ENCODE results near the gene SLC25A6.
"Not testable (repeated sequence)": the region's sequence is repeated elsewhere in the genome, so short reads cannot be mapped to it uniquely, and the experiment has no call there.

SLC25A6 gene

DNA sequence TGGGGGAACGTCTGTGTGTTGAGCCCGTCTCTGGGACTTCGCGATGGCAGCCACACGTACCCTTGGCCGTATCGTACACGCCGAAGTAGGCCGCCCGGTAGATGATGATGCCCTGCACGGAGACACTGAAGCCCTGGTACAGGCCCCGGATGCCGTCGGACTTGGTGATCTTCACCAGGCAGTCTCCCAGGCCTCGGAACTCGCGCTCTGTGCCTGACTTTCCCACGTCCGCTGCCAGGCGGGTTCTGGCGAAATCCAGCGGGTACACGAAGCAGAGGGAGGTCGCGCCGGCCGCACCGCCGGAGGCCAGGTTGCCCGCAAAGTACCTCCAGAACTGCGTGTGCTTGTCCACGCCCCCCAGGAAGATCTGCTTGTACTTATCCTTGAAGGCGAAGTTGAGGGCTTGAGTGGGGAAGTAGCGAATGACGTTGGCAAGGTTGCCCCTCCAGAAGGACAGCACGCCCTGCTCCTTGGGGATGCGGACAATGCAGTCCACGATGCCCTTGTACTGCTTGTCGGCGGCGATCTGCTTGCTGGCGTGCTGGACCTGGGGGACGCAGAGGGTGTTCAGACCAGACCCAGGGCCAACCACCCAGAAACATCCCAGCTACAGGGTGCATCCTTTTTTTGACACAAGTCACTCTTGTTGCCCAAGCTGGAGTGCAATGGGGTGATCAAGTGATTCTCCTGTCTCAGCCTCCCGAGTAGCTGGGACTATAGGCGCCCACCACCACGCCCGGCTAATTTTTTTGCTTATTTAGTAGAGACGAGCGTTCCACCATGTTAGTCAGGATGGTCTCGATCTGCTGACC is 2.5 kb downstream of the SLC25A6 start:
- DNase-seq = no peak

DNA sequence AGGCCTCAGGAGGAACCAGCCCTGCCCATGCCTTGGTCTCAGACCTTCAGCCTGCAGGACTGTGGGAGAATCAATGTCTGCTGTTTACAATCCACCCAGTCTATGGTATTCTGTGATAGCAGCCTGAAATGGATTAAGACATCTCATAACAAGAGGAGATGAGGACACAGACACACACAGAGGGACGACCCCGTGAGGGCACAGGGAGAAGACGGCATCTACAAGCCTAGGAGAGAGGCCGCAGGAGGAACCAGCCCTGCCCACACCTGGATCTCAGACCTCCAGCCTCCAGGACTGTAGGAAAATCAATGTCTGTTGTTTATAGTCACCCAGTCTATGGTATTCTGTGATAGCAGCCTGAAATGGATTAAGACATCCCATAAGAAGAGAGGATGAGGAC is 3.3 kb downstream of the SLC25A6 start:
- DNase-seq = no peak

DNA sequence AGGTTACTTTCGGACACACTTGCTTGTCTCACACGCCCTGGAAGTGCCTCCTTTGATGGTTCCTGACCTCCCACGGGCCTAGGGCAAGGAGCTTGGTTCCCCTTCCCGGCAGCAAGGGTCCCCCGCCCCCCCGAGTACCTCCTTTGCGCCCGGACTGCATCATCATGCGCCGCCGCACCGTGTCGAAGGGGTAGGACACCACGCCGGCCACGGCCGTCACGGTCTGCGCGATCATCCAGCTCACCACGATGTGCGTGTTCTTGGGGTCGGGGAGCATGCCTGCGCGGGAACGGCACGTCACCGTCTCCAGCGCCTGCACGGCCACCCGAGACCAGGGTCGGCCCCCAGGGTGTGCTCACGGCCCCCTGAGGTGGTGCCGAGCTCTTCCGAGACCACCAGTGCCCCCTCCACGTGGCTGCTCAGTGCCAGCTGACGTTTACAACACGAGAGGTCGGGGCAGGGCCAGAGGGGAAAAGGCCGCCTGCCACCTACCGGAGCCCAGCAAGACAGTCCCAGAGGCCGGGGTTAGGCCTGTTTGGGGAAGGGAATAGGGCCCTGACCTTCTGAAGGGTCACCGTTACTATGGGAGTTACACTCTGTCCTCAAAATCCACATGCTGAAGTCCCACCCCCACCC is 4.7 kb downstream of the SLC25A6 start:
- DNase-seq = no peak

DNA sequence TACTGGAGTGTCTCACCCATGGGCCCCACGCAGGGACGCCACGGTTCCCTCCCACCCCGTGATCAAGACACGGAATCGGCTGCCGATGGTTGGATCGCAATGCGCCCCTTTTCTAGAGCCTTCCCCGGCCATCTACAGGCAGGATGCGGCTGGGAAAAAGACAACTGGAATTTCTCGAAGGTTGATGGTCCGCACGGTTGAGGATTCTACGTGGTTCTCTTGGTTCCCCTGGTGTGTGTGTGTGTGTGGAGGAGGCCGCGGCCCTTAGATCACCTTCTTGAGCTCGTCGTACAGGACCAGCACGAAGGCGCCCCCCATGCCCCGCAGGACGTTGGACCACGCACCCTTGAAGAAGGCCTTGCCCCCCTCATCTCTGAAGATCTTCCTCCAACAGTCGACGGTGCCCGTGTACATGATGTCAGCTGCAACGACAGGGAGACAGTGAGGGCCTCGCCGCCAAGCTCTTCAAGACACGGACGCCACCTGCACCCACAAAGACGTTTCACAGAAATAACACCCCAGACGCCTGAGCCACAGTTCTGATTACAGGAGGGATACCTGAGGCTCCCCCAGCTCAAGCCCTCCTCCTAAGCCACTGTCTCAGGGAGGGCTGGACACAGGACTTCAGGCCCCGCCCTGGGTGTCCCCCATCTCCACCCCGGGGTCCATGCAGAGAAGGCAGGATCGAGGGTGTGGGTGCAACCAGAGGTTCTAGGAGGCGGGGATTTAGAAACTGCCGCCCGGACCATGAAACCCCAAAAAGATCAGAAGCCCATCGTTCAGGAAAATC is 5.4 kb downstream of the SLC25A6 start:
- DNase-seq = no peak

DNA sequence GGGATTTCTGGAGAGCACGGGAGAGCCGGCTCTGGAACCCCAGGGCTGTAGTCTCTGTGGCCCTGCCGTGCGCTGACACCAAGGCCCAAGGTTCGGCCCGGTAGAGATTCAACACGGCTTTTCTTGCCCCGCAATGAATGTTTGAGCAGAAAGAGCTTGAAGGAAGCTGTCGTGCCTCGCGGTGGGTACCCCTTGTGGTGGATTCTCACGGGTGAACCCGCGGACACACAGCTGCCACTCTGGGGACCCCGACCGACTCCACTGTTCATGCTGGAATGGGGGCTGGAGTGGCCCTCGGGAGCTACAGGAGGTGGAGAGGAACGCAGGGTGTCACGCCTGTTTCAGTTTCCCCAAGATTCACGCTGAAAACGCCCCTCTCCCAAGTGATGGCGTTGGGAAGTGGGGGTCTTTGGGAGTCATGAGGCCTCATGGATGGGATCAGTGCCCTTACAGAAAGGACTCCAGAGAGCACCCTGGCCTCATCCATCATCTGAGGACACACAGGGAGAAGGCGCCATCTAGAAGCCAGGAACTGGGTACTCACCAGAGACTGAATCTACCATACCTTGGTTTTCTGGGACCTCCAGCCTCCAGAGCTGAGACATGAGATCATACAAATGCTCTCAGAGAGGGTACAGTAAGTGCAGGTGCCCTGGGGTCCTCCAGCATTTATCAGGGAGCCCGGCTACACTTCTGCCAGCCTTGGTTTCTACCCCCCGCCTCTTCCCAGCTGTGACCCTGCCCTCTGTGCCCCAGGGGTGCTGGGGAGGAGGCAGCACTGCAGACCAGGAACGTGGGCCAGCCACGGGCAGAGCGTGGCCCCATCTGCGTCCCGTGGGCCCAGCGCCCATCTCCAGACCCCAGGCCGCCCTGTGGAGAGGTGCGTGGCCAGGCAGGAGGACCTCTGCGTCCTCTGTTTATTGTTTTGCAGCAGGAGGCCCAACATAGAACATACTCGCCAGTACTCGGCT is 6.4 kb downstream of the SLC25A6 start:
- DNase-seq = no peak

DNA sequence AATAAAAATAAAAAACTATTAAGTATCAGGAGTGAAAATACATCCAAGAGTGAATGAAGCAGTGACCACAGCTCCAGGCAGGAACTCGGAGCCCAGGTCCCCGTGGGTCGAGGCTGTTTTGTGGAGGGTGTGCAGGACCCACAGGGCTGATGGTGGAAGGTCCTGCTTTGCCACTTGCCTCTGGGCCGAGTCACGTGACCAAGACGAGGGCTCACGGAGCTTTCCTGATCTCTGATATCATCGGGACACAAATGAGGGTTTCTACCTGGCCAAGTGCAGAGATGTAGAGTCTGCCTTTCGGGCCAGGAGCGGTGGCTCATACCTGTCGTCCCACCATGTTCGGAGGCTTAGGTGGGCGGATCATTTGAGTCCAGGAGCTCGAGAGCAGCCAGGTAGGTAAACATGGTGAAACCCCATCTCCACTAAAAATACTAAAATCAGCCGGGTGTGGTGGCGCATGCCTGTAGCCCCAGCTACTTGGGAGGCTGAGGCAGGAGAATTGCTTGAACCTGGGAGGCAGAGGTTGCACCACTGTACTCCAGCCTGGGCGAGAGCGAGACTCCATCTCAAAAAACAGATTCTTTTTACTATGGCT is 7.2 kb downstream of the SLC25A6 start:
- no peak for DNase-seq

DNA sequence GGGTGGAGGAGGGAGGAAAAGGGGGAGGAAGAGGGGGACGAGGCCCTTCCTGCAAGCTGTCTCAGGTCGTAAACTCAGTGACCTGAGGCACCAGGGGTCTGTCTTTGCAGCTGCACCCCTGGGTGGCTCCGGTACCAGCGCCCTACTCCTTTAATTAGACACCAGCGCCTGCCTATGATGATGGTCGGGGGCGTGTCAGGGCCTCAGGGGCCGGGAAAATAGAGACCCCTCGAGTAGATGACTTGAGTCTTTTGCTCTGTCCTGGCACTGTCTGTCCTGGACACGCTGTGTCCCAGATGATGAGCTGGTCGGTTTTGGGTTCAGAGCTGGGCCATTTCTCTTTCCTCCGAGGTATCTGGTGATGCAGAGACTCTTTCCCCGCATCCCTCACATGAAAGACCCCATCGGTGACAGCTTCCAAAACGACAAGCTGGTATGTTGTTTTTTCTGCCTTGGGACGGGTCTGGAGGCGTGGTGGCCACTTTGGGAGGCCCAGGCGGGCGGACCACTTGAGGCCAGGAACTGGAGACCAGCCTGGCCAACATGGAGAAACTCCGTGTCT is 11.2 kb downstream of the SLC25A6 start:
- DNase-seq = no peak

DNA sequence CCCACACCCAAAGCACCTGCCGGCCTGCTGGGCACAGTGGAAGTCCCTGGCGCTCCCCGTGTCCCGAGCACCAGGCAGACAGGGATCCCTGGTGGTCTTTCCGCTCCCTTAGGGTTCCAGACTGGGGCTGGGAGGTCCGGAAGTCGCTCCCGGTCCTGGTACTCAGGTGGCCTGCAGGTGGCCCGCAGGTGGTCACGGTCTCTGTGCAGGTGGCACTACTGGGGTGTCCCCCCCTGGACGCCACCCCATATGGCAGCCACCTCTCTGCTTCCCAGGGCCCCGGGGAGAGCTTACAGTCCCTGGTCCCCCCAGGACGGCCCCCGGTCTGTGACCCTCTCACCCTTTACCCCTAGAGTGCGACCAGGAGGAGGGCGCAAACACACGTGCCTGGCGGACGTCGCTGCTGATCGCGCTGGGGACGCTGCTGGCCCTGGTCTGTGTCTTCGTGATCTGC is 13.6 kb downstream of the SLC25A6 start:
- no peak for DNase-seq

DNA sequence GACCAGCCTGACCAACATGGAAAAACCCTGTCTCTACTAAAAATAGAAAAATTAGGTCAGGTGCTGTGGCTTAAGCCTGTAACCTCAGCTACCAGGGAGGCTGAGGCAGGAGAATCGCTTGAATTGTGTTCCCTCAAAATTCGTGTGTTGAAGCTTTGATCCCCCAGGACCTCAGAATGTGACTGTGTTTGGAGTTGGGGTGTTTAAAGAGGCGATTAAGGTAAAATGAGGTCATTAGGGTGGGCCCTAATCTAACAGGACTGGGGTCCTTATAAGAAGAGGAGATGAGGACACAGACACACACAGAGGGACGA is 23.6 kb downstream of the SLC25A6 start:
- no peak for DNase-seq

DNA sequence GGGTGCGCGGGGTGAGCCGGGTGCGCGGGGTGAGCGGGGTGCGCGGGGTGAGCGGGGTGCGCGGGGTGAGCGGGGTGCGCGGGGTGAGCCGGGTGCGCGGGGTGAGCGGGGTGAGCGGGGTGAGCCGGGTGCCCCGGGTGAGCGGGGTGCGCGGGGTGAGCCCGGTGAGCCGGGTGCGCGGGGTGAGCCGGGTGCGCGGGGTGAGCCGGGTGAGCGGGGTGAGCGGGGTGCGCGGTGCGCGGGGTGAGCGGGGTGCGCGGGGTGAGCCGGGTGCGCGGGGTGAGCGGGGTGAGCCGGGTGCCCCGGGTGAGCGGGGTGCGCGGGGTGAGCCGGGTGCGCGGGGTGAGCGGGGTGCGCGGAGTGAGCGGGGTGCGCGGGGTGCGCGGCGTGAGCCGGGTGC is 25.6 kb downstream of the SLC25A6 start:
- not testable (repeated sequence) for DNase-seq

DNA sequence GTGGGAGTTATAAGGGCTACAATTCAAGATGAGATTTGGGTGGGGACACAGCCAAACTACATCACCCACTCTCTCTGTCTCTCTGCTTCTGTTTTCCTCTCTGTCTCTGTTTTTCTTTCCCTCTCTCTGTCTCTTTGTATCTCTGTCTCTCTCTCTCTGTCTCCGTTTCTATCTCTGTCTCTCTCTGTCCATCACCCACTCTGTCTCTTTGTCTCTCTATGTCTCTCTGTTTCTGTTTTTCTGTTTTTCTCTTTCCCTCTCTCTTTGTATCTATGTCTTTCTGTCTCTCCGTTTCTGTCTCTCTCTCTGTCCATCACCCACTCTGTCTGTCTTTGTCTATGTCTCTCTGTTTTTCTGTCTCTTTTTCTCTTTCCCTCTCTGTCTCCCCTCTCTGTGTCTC is 30.0 kb downstream of the SLC25A6 start:
- DNase-seq = no peak

DNA sequence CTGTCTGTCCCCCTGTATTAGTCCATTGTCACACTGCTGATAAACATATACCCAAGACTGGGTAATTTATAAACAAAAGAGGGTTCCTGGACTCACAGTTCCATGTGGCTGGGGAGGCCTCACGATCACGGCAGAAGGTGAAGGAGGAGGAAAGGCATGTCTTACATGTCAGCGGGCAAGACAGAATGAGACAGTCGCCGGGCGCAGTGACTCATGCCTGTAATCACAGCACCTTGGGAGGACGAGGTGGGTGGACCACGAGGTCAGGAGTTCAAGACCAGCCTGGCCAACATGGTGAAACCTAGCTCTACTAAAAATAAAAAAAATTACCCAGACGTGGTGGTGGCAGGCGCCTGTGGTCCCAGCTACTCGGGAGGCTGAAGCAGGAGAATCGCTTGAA is 30.6 kb downstream of the SLC25A6 start:
- DNase-seq = no peak

DNA sequence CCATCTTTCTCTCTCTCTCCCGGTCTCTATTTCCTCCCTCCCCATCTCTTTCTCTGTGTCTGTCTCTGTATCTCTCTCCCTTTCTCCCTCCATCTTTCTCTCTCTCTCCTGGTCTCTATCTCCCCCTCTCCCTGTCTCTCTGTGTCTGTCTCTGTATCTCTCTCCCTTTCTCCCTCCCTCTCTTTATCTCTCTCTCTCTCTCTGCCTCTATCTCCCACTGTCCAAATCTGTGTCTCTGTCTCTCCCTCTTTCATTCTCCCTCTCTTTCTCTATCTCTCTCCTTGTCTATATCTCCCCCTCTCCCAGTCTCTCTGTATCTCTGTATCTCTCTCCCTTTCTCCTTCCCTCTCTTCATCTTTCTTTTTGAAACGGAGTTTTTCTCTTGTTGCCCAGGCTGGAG is 31.7 kb downstream of the SLC25A6 start:
- no peak for DNase-seq

DNA sequence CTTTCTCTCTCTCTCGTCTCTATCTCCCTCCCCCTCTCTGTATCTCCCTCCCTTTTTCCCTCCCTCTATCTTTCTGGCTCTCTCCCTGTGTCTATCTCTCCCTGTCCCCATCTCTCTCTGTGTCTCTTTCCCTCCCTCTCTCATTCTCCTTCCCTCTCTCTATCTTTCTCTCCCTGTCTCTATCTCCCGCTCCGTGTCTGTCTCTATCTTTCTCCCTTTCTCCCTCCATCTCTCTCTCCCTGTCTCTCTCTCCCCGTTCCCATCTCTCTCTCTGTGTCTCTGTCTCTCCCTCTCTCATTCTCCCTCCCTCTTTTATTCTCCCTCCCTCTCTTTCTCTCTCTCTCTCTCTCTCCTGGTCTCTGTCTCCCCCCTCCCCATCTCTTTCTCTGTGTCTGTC is 32.4 kb downstream of the SLC25A6 start:
- DNase-seq = no peak

DNA sequence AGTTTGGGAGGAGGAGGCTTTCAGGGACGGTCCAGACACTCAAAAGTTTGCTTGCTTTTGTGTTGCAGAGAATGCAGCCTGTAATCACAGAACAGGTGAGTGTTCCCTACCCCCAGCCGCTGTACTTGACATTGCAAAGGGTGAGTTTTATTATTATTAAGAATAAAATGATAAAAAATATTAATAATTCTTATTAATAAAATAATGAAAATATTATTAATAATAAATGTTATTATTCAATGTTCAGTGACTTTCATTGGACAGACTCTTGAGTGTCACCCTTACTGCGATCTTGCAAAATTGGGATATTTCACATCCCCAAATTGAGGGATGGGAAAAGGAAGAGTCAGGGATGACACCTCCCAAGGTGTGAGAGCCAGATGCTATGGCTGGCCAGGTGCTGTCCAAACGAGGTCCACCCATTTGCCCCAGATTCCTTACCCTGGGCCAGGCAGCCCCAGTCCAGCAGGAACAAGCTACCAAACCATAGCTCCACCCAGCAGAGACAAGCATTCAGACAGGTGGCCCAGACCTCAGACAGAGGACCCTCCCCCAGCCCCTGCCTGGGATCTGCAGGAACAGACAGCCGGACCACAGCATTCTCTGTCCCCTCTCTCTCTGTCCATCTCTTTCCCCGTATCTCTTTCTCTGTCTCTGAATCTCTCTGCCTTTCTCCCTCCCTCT is 33.0 kb downstream of the SLC25A6 start:
- no peak for DNase-seq

DNA sequence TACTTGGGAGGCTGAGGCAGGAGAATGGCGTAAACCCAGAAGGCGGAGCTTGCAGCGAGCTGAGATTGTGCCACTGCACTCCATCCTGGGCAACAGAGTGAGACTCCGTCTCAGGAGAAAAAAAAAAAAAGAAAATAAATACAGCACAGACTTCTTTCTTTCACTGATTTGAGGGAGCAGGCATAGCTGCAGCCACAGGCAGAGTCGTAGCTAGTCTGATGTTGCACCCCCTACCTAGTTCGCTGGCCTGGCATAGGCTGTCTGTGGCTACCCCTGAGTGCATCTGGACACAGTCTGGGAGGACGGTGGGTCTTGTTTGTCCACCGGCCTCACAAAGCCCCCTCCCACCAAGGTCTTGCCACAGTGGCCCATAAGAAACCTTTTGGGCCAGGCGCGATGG is 33.9 kb downstream of the SLC25A6 start:
- no peak for DNase-seq

DNA sequence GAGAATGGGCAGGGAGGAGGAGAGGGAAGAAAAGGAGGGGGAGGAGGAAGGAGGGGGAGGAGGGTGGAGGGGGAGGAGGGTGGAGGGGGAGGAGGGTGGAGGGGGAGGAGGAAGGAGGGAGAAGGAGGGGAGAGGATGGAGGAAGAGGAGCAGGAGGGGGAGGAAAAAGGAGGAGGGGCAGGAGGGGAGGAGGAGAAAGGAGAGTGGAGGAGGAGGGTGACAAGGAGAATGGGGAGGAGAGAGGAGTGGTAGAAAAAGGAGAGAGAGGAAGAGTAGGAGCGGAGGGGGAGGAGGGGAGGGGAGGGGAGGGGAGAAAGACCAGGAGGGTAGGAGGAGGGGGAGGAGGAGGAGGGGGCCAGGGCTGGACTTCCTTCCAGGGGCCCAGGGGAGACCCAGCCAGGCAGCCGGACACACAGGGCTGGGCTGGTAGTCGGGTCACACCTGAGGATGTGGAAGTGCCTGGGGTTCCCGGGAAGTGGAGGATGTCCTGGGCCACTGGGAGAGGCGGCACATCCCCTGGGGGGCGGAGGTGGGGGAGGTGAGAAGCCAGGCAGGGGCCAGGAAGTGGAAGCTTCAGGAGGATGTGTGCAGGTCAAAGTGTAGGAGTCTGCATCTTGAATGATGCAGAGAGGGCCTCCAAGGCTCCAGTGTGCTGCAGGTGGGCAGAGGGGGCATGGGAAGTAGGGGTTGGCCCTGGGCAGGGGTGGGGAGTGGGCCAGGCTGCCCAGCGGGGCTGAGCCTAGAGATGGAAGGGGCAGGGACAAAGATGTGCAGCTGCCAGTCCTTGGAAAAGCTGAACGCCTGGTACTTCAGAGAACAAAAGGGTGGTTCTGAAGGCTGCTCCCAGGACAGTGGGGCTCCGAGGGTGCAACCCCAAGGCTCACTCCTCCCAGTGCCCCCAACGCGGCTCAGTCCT is 36.5 kb downstream of the SLC25A6 start:
- DNase-seq = no peak

DNA sequence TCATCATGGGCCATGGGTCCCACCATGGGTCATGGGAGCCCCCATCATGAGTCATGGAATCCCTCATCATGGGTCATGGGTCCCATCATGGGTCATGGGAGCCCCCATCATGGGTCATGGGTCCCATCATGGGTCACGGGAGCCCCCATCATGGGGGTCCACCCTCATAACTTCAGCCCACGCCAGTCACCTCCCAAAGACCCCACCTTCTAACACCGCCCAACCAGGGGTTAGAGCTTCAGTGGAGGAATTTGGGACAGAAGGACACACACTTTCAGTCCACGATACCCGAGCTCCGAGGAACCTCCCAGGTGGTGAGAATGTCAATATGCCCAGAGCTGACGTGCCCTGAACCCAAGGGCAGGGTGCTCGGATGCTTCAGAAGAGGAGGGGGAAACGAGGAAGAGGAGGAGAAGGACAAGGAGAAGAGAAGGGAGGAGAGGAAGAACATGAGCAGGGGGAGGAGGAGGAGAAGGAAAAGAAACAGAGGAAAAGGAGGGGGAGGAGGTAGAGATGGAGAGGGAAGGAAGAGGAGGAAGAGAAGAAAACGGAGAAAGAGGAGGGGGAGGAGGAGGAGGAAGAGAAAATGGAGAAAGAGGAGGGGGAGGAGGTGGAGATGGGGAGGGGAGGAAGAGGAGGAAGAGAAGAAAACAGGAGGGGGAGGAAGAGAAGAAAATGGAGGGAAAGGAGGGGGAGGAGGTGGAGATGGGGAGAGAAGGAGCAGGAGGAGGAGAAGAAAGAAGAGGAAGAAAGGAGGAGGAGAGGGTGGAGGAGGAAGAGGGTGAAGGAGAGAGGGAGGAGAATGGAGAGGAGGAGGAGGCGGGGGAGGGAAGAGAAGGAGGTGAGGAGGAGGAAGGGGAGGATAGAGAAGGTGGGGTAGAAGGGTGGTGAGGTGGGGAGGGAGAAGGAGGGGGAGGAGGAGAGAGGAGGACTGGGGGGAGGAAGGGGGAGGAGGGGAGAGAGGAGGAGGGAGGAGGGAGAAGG is 37.6 kb downstream of the SLC25A6 start:
- no peak for DNase-seq

Data from activated CD4-positive, alpha-beta T cell treated with anti-CD3 and anti-CD28 coated beads for 1 hour (primary cell).